Naive thymus-derived CD8-positive, alpha-beta T cell (primary cell): ENCODE results near the gene LRP11. TPM values are rescaled to one million over a fixed set of nuclear protein-coding genes. Genes with fewer than 3 reads are reported as not detected.
"Not testable (repeated sequence)": the region's sequence is repeated elsewhere in the genome, so short reads cannot be mapped to it uniquely, and the experiment has no call there.

Experiments used
- ATAC-seq, 2 donors: fragments of 150-1000 bp; cut with Tn5 transposase in 1 of 2; sonication (Bioruptor Pico), chemical (Tn5 transposase) in 1 of 2; 1 replicate in 1 of 2; 2 replicates in 1 of 2; pipeline ENCODE4 v1.10.0; 2021; ENCODE audit warnings: mild to moderate bottlenecking in 2 of 2, moderate library complexity in 2 of 2
- POLR2A ChIA-PET: fragments of 350-600 bp; sonication (Branson Sonifier 250); formaldehyde crosslinking; loops from one replicate; lab custom pipeline; 2021; ENCODE audit warnings: antibody characterized with exemption; lab: Charles Lee
- DNase-seq, 10 donors: peaks; one replicate each; pipeline versions ENCODE4 v3.0.0 to v3.0.0-alpha.2; 2020 to 2022
- H3K27ac Mint-ChIP-seq, 10 donors: one replicate each; pipeline ENCODE4 v1.8.0; 2020 to 2022; ENCODE audit warnings: mild to moderate bottlenecking in 10 of 10, mixed read lengths in 10 of 10, moderate library complexity in 4 of 10, inconsistent platforms in 1 of 10
- H3K27me3 Mint-ChIP-seq, 5 donors: one replicate each; pipeline ENCODE4 v1.8.0; 2021 to 2022; ENCODE audit warnings: mixed read lengths in 5 of 5
- H3K36me3 Mint-ChIP-seq, 3 donors: one replicate each; pipeline ENCODE4 v1.8.0; 2020 to 2022; ENCODE audit warnings: mixed read lengths in 3 of 3, mild to moderate bottlenecking in 2 of 3, inconsistent platforms in 1 of 3
- H3K4me1 Mint-ChIP-seq, 4 donors: one replicate each; pipeline ENCODE4 v1.8.0; 2021 to 2022; ENCODE audit warnings: mixed read lengths in 4 of 4
- H3K4me3 Mint-ChIP-seq, 10 donors: one replicate each; pipeline ENCODE4 v1.8.0; 2020 to 2022; ENCODE audit warnings: mild to moderate bottlenecking in 10 of 10, mixed read lengths in 10 of 10, moderate library complexity in 6 of 10, inconsistent platforms in 1 of 10
- H3K9me3 Mint-ChIP-seq, 9 donors: one replicate each; pipeline ENCODE4 v1.8.0; 2020 to 2022; ENCODE audit warnings: mixed read lengths in 9 of 9, mild to moderate bottlenecking in 3 of 9, inconsistent platforms in 1 of 9, moderate library complexity in 1 of 9
- polyA plus RNA-seq, 3 donors: library from polyadenylated mRNA; unstranded; fragments of 300-500 nt; fragmentation: Illumina TruSeq; gene quantifications; one replicate each; pipeline ENCODE4 v1.2.3, GENCODE V29; 2021
- total RNA-seq, 8 experiments: library from RNA in 2 of 8; stranded (reverse) in 2 of 8; gene quantifications; one replicate each; pipeline ENCODE4 v1.2.3 and lab custom pipeline; 2021 to 2026

Gene LRP11
- total and polyA plus RNA-seq, 5 experiments from 2014 or later, result 0.33 to 1.8 (median 0.43) TPM

DNA sequence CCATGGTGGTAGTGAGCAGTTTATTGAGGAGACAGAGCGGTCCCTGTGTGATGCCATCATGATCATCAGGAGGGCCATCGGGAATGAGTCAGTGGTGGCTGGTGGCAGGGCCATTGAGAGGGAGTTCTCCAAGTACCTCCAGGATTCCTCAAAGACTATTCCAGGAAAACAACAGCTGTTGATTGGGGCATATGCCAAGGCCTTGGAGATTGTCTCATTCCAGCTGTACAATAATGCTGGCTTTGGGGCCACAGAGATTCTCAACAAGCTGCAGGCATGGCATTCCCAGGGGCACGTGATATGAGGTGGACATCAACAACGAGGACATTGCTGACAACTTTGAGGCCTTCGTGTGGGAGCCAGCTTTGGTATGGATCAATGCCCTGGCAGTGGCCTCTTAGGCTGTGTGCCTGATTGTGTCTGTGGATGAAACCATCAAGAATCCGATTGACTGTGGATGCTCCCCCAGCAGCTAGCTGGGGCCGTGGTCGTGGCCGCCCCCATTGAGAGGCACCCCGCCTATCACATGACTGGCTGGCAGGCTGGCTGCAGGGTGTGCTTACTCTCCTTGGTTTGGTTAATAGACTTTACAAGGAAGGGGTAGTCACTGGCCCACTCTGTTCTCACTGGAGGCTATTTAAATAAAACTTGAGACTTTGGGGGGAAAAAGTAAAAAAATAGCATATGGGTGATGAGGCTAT lies 17.1 kb upstream of the LRP11 start:
- POLR2A ChIA-PET, result no interaction called here
- no peak for ATAC-seq
- DNase-seq, result no peak
- Mint-ChIP-seq H3K9me3 (no peaks in the 10 kb centered on the region), H3K4me3 (no peak overlapping the region), H3K27me3 (peaks cover 25 to 51% (median 37%) of the 10 kb centered on the region in 5 donors), H3K36me3 (no peaks in the 10 kb centered on the region), H3K4me1 (no peaks in the 10 kb centered on the region), H3K27ac (no peak overlapping the region)

DNA sequence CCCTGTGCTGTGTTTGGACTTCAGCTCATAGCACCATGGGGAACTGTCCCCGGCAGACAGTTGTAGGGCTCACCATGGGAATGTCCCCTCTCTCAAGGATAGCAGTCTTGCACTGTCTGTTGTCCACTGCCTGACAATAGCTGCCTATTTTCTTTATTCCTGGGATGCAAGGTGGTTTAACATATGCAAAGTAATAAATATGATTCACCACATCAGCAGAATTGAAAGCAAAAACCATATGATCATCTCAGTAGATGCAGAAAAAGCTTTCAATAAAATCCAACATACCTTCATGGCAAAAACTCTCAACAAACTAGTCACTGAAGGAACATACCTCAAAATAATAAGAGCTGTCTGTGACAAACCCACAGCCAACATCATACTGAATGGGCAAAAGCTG lies 13.5 kb upstream of the LRP11 start:
- H3K27me3 Mint-ChIP-seq, result peaks cover 30 to 63% (median 49%) of the 10 kb centered on the region in 5 donors
- H3K4me1 Mint-ChIP-seq, result no peaks in the 10 kb centered on the region
- POLR2A ChIA-PET, result no interaction called here

DNA sequence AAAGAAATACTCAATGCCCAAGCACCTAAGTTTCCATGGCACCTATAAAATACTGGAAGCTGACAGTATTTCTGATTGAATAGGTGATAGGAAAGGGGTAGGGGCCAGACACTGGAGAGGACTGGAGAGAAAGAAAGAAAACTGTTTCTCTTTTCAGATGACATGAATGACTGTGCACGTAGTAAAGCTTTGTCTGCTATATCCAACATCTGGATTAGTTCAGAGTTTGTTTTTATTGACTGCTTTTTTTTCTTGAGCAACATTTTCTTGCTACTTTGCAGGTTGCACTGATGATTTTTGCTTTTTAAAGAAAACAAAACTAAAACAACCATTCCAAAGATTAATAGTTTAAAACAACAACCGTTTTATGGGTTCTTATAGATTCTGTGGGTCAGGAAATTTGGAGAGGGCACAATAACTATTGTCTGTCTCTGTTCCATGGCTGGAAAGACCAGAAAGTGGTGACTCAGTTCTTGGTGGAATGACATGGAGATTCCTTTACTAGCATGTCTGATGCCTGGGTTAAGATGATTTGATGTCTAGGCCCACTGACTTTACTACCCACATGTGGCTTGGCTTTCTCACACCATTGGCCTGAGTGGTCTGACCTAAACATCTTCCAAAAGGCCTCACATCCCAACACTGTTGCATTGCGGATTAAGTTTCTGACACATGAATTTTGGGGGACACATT lies 12.2 kb upstream of the LRP11 start:
- Mint-ChIP-seq H3K36me3 (peaks cover 0 to 5% (median 0%) of the 10 kb centered on the region in 3 donors), H3K4me1 (no peaks in the 10 kb centered on the region), H3K9me3 (peaks cover 0 to 9% (median 0%) of the 10 kb centered on the region in 9 donors), H3K4me3 (no peak overlapping the region), H3K27ac (no peak overlapping the region), H3K27me3 (peaks cover 27 to 67% (median 41%) of the 10 kb centered on the region in 5 donors)
- ATAC-seq (no peak), DNase-seq (no peak)
- POLR2A ChIA-PET, result no interaction called here

More for the DNA sequence above, 13.5 kb upstream of the LRP11 start:
- H3K36me3 Mint-ChIP-seq, result peaks cover 0 to 5% (median 0%) of the 10 kb centered on the region in 3 donors
- H3K27ac Mint-ChIP-seq, result no peak overlapping the region
- no peak for ATAC-seq
- no peak overlapping the region for H3K4me3 Mint-ChIP-seq
- DNase-seq, result no peak
- H3K9me3 Mint-ChIP-seq, result peaks cover 0 to 4% (median 0%) of the 10 kb centered on the region in 9 donors

DNA sequence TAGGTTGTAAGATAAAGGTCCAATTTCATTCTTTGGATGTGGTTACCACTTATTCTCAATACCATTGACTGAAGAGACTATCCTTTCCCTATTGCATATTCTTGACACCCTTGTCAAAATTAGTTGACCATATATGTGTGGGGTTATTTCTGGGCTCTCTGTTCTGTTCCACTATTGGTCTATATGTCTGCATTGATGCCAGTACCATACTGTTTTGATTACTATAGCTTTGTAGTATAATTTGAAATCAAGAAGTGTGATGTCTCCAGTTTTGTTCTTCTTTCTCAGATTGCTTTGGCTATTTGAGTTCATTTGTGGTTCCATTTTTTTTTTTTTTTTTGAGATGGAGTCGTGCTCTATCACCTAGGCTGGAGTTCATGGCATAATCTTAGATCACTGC lies 8.1 kb upstream of the LRP11 start:
- Mint-ChIP-seq H3K36me3 (peaks cover 0 to 5% (median 0%) of the 10 kb centered on the region in 3 donors), H3K4me1 (no peaks in the 10 kb centered on the region), H3K27ac (no peak overlapping the region), H3K4me3 (no peak overlapping the region), H3K9me3 (peaks cover 0 to 9% (median 3%) of the 10 kb centered on the region in 9 donors), H3K27me3 (peaks cover 7 to 45% (median 18%) of the 10 kb centered on the region in 5 donors)
- DNase-seq, result no peak
- ATAC-seq, result no peak
- POLR2A ChIA-PET, result no interaction called here

DNA sequence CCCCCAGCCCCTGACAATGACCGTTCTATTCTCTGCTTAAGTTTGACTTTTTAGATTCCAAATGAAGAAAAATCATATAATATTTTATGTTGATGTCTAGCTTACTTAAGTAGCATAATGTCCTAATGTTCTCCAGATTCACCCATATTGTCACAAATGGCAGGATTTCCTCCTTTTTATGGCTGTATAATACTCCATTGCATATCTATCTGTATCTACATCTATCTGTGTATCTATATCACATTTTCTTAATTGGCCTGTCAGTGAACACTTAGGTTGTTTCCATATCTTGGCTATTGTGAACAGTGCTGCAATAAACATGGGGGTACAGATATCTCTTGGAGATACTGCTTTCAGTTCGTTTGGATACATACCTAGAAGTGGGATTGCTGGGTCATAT lies 7.0 kb upstream of the LRP11 start:
- ATAC-seq, result no peak
- peaks cover 3 to 35% (median 14%) of the 10 kb centered on the region in 5 donors for H3K27me3 Mint-ChIP-seq
- no peak overlapping the region for H3K4me3 Mint-ChIP-seq
- DNase-seq, result no peak
- POLR2A ChIA-PET, result no interaction called here
- peak overlapping the region in 1 of 10 donors; percentile 31 for H3K27ac Mint-ChIP-seq
- no peaks in the 10 kb centered on the region for H3K4me1 Mint-ChIP-seq
- H3K36me3 Mint-ChIP-seq, result peaks cover 0 to 5% (median 0%) of the 10 kb centered on the region in 3 donors
- peaks cover 0 to 9% (median 3%) of the 10 kb centered on the region in 9 donors for H3K9me3 Mint-ChIP-seq

DNA sequence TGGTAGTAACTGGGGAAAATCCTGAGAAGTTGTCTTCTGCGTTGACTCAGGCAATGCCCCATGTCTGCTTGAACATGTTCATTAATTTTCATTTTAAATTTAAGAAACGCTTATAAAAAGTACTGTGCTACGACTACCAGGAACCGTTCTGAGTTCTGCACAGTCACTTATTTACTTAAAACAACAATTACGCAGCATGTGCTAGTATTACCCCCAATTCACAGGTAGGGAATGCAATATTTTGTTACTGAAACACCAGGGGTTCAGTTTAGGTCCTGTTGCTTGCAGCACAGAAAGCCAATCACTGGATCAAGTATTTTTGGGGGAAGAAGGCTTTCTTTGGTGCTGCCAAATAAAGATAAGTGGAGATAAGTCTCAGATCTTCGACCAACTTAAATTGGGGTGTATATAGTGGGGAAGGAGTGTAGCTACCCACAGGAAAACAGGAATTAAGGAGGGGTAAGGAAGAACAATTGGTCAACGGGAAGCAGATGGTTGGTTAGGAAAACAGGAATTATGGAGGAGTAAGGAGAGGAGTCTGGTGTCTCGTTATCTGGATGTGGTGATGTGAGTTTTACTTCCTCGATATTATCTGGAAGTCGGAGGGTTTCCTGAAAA lies 5.2 kb upstream of the LRP11 start:
- Mint-ChIP-seq H3K27me3 (peaks cover 0 to 26% (median 11%) of the 10 kb centered on the region in 5 donors), H3K27ac (no peak overlapping the region), H3K4me3 (no peak overlapping the region), H3K36me3 (peaks cover 0 to 5% (median 0%) of the 10 kb centered on the region in 3 donors), H3K9me3 (peaks cover 0 to 9% (median 3%) of the 10 kb centered on the region in 9 donors), H3K4me1 (peaks cover 0 to 6% (median 1%) of the 10 kb centered on the region in 4 donors)
- POLR2A ChIA-PET, result no interaction called here
- no peak for ATAC-seq
- no peak for DNase-seq

DNA sequence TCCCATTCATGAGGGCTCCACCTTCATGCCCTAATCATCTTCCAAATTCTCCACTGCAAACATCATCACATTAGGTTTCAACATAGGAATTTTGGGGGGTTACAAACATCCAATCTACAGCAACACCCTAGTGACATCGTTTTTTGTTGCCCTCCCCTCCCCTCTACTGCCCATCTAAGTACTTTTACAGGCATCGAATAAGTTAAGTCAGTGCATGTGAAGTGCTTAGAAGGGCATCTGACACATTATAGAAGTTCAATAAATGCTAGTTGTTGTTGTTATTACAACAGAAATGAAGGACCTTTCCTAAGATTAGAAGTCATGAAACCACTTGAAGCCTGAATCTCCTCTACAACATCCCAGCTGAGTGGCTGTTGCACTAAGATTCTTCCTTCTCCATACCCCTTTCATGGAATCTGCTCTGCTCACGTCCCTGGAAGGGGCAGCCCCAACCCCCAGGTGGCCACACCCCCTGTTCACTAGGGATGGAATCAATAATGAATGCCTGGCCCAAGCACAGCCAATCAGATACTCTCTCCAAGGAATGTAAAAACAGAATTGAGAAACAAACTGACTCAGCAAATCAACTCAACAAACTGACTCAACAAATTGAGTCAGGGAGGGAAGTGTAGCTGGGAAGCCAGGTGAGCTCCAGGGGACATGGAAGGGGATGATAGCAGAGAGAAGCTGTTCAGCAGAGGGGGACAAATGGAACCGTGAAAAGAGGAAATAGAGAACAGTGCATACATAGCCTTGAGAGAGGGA lies 3.9 kb upstream of the LRP11 start:
- H3K27ac Mint-ChIP-seq, result no peak overlapping the region
- POLR2A ChIA-PET, result no interaction called here
- H3K4me3 Mint-ChIP-seq, result no peak overlapping the region
- no peak for DNase-seq
- H3K36me3 Mint-ChIP-seq, result no peaks in the 10 kb centered on the region
- peaks cover under 1 to 15% (median 9%) of the 10 kb centered on the region in 5 donors for H3K27me3 Mint-ChIP-seq
- H3K9me3 Mint-ChIP-seq, result peaks cover 0 to 9% (median 0%) of the 10 kb centered on the region in 9 donors
- H3K4me1 Mint-ChIP-seq, result peaks cover 0 to 6% (median 2%) of the 10 kb centered on the region in 4 donors
- ATAC-seq, result no peak

DNA sequence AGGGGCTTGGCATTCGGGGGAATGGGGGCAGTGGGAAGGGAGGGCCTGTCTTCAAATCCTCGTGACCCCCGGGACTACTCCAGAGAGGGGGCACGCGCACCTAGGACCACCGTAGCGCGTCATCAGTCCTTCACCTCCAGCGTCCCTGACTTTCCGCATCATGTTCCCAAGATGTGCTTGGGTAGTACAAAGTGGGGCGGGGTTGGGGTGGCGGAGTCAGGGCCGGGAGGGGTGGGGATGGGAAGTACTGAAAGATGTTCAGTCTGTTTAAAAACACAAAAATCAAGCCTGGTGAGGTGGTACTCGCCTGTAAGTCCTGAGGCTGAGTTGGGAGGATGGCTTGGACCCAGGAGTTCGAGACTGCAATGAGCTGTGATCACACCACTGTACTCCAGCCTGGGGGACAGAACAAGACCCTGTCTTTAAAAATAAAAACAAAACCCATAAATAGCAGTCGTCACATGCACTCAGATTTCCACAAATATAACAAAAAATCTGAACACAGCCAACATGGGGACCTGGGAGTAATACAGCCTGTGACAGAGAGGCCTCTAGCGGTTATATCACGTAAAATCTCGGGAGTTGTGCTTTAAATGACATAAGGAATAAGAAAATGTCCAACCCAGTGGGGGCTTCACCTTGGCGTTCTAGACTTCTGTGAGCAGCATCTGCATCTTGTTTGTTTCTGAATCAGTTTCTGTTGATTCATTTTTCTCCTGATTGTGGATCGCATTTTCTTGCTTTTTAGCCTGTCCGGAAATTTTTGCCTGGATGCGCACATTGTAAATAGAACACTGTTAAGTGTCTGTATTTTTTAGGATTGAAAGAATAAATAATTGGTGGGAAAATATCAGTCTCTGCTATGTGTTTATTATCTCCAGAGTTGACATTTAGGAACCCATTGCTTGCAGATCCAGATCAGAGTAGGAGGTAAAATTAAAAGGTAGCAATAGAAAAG lies 698 bp upstream of the LRP11 start:
- Mint-ChIP-seq H3K4me3 (peak overlapping the region; percentile 62 to 78 (median 71)), H3K4me1 (peaks cover 0 to 14% (median 7%) of the 10 kb centered on the region in 4 donors), H3K27ac (peak overlapping the region in 5 of 10 donors; percentile 19 to 69 (median 37)), H3K9me3 (peaks cover 0 to 2% (median 0%) of the 10 kb centered on the region in 9 donors), H3K36me3 (no peaks in the 10 kb centered on the region), H3K27me3 (peaks cover 4 to 25% (median 16%) of the 10 kb centered on the region in 5 donors)
- POLR2A ChIA-PET, result no interaction called here
- peak; percentile 27 to 28 for ATAC-seq
- peak in 7 of 10 donors; percentile 8 to 59 (median 38) for DNase-seq

DNA sequence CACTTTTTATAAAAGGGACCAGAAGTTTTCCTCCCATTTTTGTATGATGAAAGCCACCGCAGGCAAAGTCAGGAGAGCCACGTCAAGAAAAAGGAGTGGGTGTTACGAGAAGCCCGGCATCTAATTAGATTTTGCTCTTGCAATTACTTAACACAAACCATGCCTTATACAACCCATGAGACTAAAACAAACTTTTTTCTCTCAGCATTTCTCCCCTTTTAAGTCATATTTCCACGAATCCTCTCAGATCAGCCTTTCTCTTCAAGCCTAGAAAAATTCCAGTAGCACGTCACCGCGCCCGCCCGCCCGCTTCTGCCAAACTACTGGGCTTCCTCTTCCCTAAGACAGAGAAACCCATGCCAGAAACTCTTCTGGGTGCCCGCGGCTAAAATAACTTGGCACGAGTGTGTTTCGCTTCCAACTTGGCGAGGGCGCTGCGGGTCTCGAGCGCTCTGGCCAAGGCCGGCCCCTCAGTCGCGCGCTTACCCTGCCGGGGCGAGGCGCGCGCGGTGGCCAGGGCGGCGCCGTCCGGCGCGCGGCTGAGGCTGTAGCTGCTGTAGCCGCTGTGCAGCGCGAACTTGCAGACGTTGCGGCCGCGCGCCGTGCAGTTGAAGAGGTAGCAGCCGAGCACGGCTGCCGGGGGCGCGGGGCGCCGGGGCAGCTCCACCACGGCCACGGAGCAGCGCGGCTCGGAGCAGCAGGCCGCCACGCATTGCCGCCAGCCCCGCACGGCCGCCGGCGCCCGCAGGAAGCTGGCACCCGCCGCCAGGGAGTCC lies 1.0 kb downstream of the LRP11 start:
- Mint-ChIP-seq H3K36me3 (no peaks in the 10 kb centered on the region), H3K27ac (peak overlapping the region in 1 of 10 donors; percentile 4), H3K9me3 (peaks cover 0 to 2% (median 0%) of the 10 kb centered on the region in 9 donors), H3K4me3 (peak overlapping the region; percentile 46 to 88 (median 77)), H3K27me3 (peaks cover 0 to 42% (median 21%) of the 10 kb centered on the region in 5 donors), H3K4me1 (peaks cover 0 to 14% (median 7%) of the 10 kb centered on the region in 4 donors)
- POLR2A ChIA-PET, result interaction anchor here (0.6 to 1.0 kb wide), 5 partner anchors 37 to 1004 kb away, joined by 3 to 7 read pairs (median 5); partner anchors contain the start of gene LATS1
- ATAC-seq (peak in 1 of 2 donors; percentile 10), DNase-seq (peak in 5 of 10 donors; percentile 3 to 24 (median 10))

DNA sequence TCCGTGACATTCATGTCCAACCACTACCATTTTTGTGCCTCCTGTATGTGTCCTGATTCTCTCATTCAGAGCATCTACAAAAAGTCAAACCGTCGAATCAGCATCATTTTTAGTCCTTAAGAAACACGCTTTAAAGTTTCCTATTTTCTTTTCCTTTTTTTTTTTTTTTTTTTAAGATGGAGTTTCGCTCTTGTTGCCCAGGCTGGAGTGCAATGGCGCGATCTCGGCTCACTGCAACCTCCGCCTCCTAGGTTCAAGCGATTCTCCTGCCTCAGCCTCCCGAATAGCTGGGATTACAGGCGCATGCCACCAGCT lies 1.8 kb downstream of the LRP11 start:
- ATAC-seq, H3K9me3 Mint-ChIP-seq, H3K36me3 Mint-ChIP-seq, DNase-seq, H3K27ac Mint-ChIP-seq, POLR2A ChIA-PET: not testable (repeated sequence)
- H3K4me1 Mint-ChIP-seq, result peaks cover 0 to 14% (median 7%) of the 10 kb centered on the region in 4 donors
- H3K4me3 Mint-ChIP-seq, result peak overlapping the region in 7 of 10 donors; percentile 13 to 88 (median 46)
- peaks cover 0 to 46% (median 22%) of the 10 kb centered on the region in 5 donors for H3K27me3 Mint-ChIP-seq
